HEK293 (cell line): ENCODE measurements around the gene NHLRC3.
A peak's percentile ranks its signal among the peaks of the same experiment; 100 is the strongest.

Experiments
- CTCF ChIA-PET: fragments of 350-600 bp; formaldehyde crosslinking; extraction: SDS; loops from one replicate; lab custom pipeline; 2021; ENCODE audit warnings: antibody characterized with exemption; lab: Yijun Ruan, JAX
- POLR2A ChIA-PET: fragments of 300-600 bp; formaldehyde crosslinking; extraction: SDS; loops from one replicate; lab custom pipeline; 2020; ENCODE audit warnings: antibody characterized with exemption, inconsistent platforms; lab: Yijun Ruan, JAX
- H3K27ac ChIP-seq: fragments of 200-500 bp; sonication (Bioruptor generic); 2 replicates; pipeline ENCODE4 v1.5.1; 2014; ENCODE audit warnings: low read depth, low read length, control low read depth, inconsistent platforms; ENCODE audit errors: extremely low read depth
- H3K36me3 ChIP-seq, 2 experiments: fragments of 200-500 bp in 1 of 2; sonication (Bioruptor generic) in 1 of 2; 1 replicate in 1 of 2; 2 replicates in 1 of 2; pipeline ENCODE4 v1.5.1; 2014 to 2017; ENCODE audit warnings: inconsistent platforms in 2 of 2, low read length in 2 of 2; ENCODE audit not compliant: control insufficient read depth in 2 of 2, insufficient read depth in 1 of 2
- H3K4me1 ChIP-seq: fragments of 200-500 bp; sonication (Bioruptor generic); 2 replicates; pipeline ENCODE4 v1.5.1; 2014; ENCODE audit warnings: mild to moderate bottlenecking, low read length, inconsistent platforms; ENCODE audit not compliant: control insufficient read depth, insufficient read depth
- H3K4me3 ChIP-seq: 2 replicates; pipeline ENCODE4 v1.5.1; 2011; ENCODE audit warnings: low read depth, mild to moderate bottlenecking, control low read depth, low read length, moderate library complexity
- H3K9me3 ChIP-seq: fragments of 200-500 bp; sonication (Bioruptor generic); 2 replicates; pipeline ENCODE4 v1.5.1; 2014; ENCODE audit warnings: low read depth, low read length, inconsistent platforms; ENCODE audit not compliant: control insufficient read depth, insufficient read depth
- GFI1B ChIP-seq: fragments of 450-650 bp; formaldehyde crosslinking; IDR thresholded peaks from 2 replicates; pipeline ENCODE4 v1.5.1; 2016; ENCODE audit warnings: missing biosample characterization, missing genetic modification characterization
- KLF10 ChIP-seq: fragments of 450-650 bp; IDR thresholded peaks from 2 replicates; pipeline ENCODE4 v1.5.1; 2018; ENCODE audit warnings: missing biosample characterization, mild to moderate bottlenecking, missing genetic modification characterization
- KLF17 ChIP-seq: fragments of 450-650 bp; formaldehyde crosslinking; IDR thresholded peaks from 2 replicates; pipeline ENCODE4 v1.5.1; 2016; ENCODE audit warnings: missing biosample characterization, missing genetic modification characterization
- PRDM6 ChIP-seq: fragments of 450-650 bp; formaldehyde crosslinking; IDR thresholded peaks from 2 replicates; pipeline ENCODE4 v1.5.1; 2017; ENCODE audit warnings: missing biosample characterization, missing genetic modification characterization
- ZBTB11 ChIP-seq: fragments of 450-650 bp; formaldehyde crosslinking; conservative IDR thresholded peaks from 2 replicates; pipeline ENCODE4 v1.5.1; 2016; ENCODE audit warnings: low read depth, missing biosample characterization, missing genetic modification characterization
- ZFP41 ChIP-seq: fragments of 450-650 bp; formaldehyde crosslinking; IDR thresholded peaks from 2 replicates; pipeline ENCODE4 v1.5.1; 2016; ENCODE audit warnings: missing biosample characterization, missing genetic modification characterization, borderline replicate concordance
- ZFP69B ChIP-seq: fragments of 450-650 bp; formaldehyde crosslinking; IDR thresholded peaks from 2 replicates; pipeline ENCODE4 v1.5.1; 2016; ENCODE audit warnings: missing biosample characterization, missing genetic modification characterization
- ZNF184 ChIP-seq: fragments of 450-650 bp; IDR thresholded peaks from 2 replicates; pipeline ENCODE4 v1.5.1; 2018; ENCODE audit warnings: missing biosample characterization, mild to moderate bottlenecking, missing genetic modification characterization
- ZNF266 ChIP-seq: fragments of 450-650 bp; formaldehyde crosslinking; IDR thresholded peaks from 2 replicates; pipeline ENCODE4 v1.5.1; 2016; ENCODE audit warnings: missing biosample characterization, missing genetic modification characterization, low read depth
- ZNF274 ChIP-seq, 2 experiments: fragments of 200-500 bp in 1 of 2; fragments of 450-650 bp in 1 of 2; sonication (Bioruptor generic) in 1 of 2; formaldehyde crosslinking in 1 of 2; IDR thresholded peaks; 2 replicates each; pipeline versions ENCODE4 v1.5.1 to v1.6.1; 2014 to 2016; ENCODE audit warnings: borderline replicate concordance in 1 of 2, inconsistent platforms in 1 of 2, low read length in 1 of 2, missing biosample characterization in 1 of 2, missing genetic modification characterization in 1 of 2
- ZNF335 ChIP-seq: fragments of 450-650 bp; formaldehyde crosslinking; conservative IDR thresholded peaks from 2 replicates; pipeline ENCODE4 v1.5.1; 2016; ENCODE audit warnings: missing biosample characterization, missing genetic modification characterization
- ZNF423 ChIP-seq: fragments of 450-650 bp; formaldehyde crosslinking; IDR thresholded peaks from 2 replicates; pipeline ENCODE4 v1.5.1; 2016; ENCODE audit warnings: missing biosample characterization, missing genetic modification characterization
- ZNF426 ChIP-seq: fragments of 450-650 bp; formaldehyde crosslinking; IDR thresholded peaks from 2 replicates; pipeline ENCODE4 v1.5.1; 2017; ENCODE audit warnings: missing biosample characterization, missing genetic modification characterization, mild to moderate bottlenecking, inconsistent platforms, moderate library complexity
- ZNF624 ChIP-seq: fragments of 450-650 bp; formaldehyde crosslinking; IDR thresholded peaks from 2 replicates; pipeline ENCODE4 v1.5.1; 2017; ENCODE audit warnings: missing biosample characterization, missing genetic modification characterization
- ZNF629 ChIP-seq: fragments of 450-650 bp; formaldehyde crosslinking; IDR thresholded peaks from 2 replicates; pipeline ENCODE4 v1.5.1; 2017; ENCODE audit warnings: missing biosample characterization, missing genetic modification characterization
- ZNF660 ChIP-seq: fragments of 450-650 bp; IDR thresholded peaks from 2 replicates; pipeline ENCODE4 v1.5.1; 2018; ENCODE audit warnings: missing biosample characterization, mild to moderate bottlenecking, missing genetic modification characterization
- ZNF664 ChIP-seq: fragments of 450-650 bp; formaldehyde crosslinking; IDR thresholded peaks from 2 replicates; pipeline ENCODE4 v1.5.1; 2016; ENCODE audit warnings: missing biosample characterization, missing genetic modification characterization
- ZNF670 ChIP-seq: fragments of 450-650 bp; formaldehyde crosslinking; IDR thresholded peaks from 2 replicates; pipeline ENCODE4 v1.5.1; 2016; ENCODE audit warnings: missing biosample characterization, missing genetic modification characterization, low read depth
- ZSCAN16 ChIP-seq: fragments of 450-650 bp; formaldehyde crosslinking; IDR thresholded peaks from 2 replicates; pipeline ENCODE4 v1.5.1; 2016; ENCODE audit warnings: missing biosample characterization, missing genetic modification characterization
- ZSCAN18 ChIP-seq: fragments of 450-650 bp; formaldehyde crosslinking; IDR thresholded peaks from 2 replicates; pipeline ENCODE4 v1.5.1; 2016; ENCODE audit warnings: missing biosample characterization, missing genetic modification characterization
- ZSCAN4 ChIP-seq: fragments of 450-650 bp; formaldehyde crosslinking; IDR thresholded peaks from 2 replicates; pipeline ENCODE4 v1.5.1; 2017; ENCODE audit warnings: missing biosample characterization, missing genetic modification characterization

NHLRC3 gene

GRCh38 chr13:39035204-39035603, 3.1 kb upstream of the NHLRC3 start (continued):
- TF ChIP-seq ZNF423: 0 out of 2 replicates have a peak, but pooled peaks have one; percentile 55

- POLR2A ChIA-PET: interaction anchor here (0.6 kb wide), 1 partner anchor 334 kb away, joined by 5 read pairs; no protein-coding TSS in a partner anchor
- Histone ChIP-seq H3K4me3 (peak overlapping the region; percentile 72), H3K9me3 (no peaks in the 10 kb centered on the region), H3K36me3 (peaks cover 0 to 6% of the 10 kb centered on the region in 2 experiments; a peak in 1 of 3 replicates), H3K27ac (no peak overlapping the region), H3K4me1 (peaks cover 3% of the 10 kb centered on the region; the same call in 1 of the 2 replicates)
- peak; percentile 3; the same call in 1 of the 2 replicates for TF ChIP-seq PRDM6
- no peak for TF ChIP-seq KLF17 (tag by site-specific recombination)
- CTCF ChIA-PET: interaction anchor here (0.8 kb wide), 1 partner anchor 580 kb away, joined by 3 read pairs; no protein-coding TSS in a partner anchor
Observed at GRCh38 chr13:39035799-39036198, 2.5 kb upstream of the NHLRC3 start.

- H3K9me3 ChIP-seq: no peaks in the 10 kb centered on the region
- ChIA-PET POLR2A (no interaction called here), CTCF (interaction anchor here (0.8 kb wide), 1 partner anchor 580 kb away, joined by 3 read pairs; no protein-coding TSS in a partner anchor)
- H3K4me1 ChIP-seq: peaks cover 3% of the 10 kb centered on the region; the same call in 1 of the 2 replicates
- peak overlapping the region; percentile 72 for H3K4me3 ChIP-seq
- peaks cover 0 to 3% of the 10 kb centered on the region in 2 experiments; a peak in 1 of 3 replicates for H3K36me3 ChIP-seq
- peak overlapping the region; percentile 90; the same call in 1 of the 2 replicates for H3K27ac ChIP-seq
- TF ChIP-seq ZFP41 (tag by site-specific recombination): no peak
- TF ChIP-seq ZSCAN4 (tag by site-specific recombination): no peak
- no peak for TF ChIP-seq ZSCAN16 (tag by site-specific recombination)
- no peak for TF ChIP-seq ZNF423
- TF ChIP-seq ZBTB11 (tag by site-specific recombination): 0 out of 2 replicates have a peak, but pooled peaks have one; percentile 39
- TF ChIP-seq ZFP69B (tag by site-specific recombination): peak; percentile 15; the same call in 1 of the 2 replicates
- TF ChIP-seq ZNF266 (tag by site-specific recombination): no peak
- TF ChIP-seq PRDM6: no peak; the same call in 1 of the 2 replicates
- TF ChIP-seq ZNF184: no peak
- no peak for TF ChIP-seq ZNF274 (IDR thresholded peaks at IDR 0.05; ENCODE audit: low read length)
- no peak for TF ChIP-seq ZNF274 (tag by site-specific recombination; IDR thresholded peaks at IDR 0.05; ENCODE audit: borderline replicate concordance)
- TF ChIP-seq ZNF629 (tag by site-specific recombination): peak; percentile 48
- TF ChIP-seq ZSCAN18 (tag by site-specific recombination): no peak
- TF ChIP-seq ZNF335 (tag by site-specific recombination): 0 out of 2 replicates have a peak, but pooled peaks have one; percentile 16
- no peak for TF ChIP-seq KLF10 (tag by site-specific recombination)
- peak; percentile 44 for TF ChIP-seq ZNF660 (tag by site-specific recombination)
- no peak for TF ChIP-seq GFI1B (tag by site-specific recombination)
- TF ChIP-seq ZNF664 (tag by site-specific recombination): no peak
- TF ChIP-seq ZNF624 (tag by site-specific recombination): no peak
- TF ChIP-seq ZNF426 (tag by site-specific recombination): no peak
- TF ChIP-seq ZNF670 (tag by site-specific recombination): no peak
Observed at GRCh38 chr13:39036212-39036611, 2.0 kb upstream of the NHLRC3 start.
